HCT116 (cell line): ENCODE results near the gene CEBPA. TPM values are rescaled to one million over a fixed set of nuclear protein-coding genes. Genes with fewer than 3 reads are reported as not detected.
A peak's percentile ranks its signal among the peaks of the same experiment; 100 is the strongest.

Experiments used
- ATAC-seq: fragments of 200-7000 bp; cut with Tn5 transposase; 2 replicates; pipeline ENCODE4 v1.9.1; 2020; ENCODE audit warnings: mild to moderate bottlenecking, moderate library complexity
- BruUV-seq: library from RNA; stranded (reverse); fragments of 400-500 nt; replicated peaks from 2 replicates; lab custom pipeline; 2021; lab: Mats Ljungman, UMichigan
- CTCF ChIA-PET: fragments of 300-600 bp; sonication (Branson Sonifier 250); formaldehyde crosslinking; loops from one replicate; lab custom pipeline; 2021; ENCODE audit warnings: antibody characterized with exemption; lab: Charles Lee
- POLR2A ChIA-PET: fragments of 300-600, 350-600 bp; sonication (Branson Sonifier 250); formaldehyde crosslinking; loops from one replicate; lab custom pipeline; 2021; ENCODE audit warnings: antibody characterized with exemption; lab: Charles Lee
- RAD21 ChIA-PET, 2 experiments: fragments of 300-600 bp; sonication (Branson Sonifier 250); formaldehyde crosslinking; loops; one replicate each; lab custom pipeline; 2023; ENCODE audit warnings: low total read pairs in 2 of 2; ENCODE audit not compliant: uncharacterized antibody in 2 of 2, unreplicated experiment in 2 of 2, low non-redundant PET in 1 of 2; lab: Charles Lee
- DNase-seq: peaks from one replicate; pipeline ENCODE4 v3.0.0-alpha.2; 2010; ENCODE audit warnings: low read depth, low spot score
- H2AFZ ChIP-seq: fragments of 200-600 bp; shearing (Covaris generic), sonication (generic); 2 replicates; pipeline ENCODE4 v1.6.1; 2017; ENCODE audit warnings: low read depth, mixed run types, mixed read lengths, antibody characterized with exemption, low read length; ENCODE audit not compliant: poor library complexity, severe bottlenecking
- H3K27ac ChIP-seq: 2 replicates; pipeline ENCODE4 v1.5.1; 2012; ENCODE audit warnings: low read depth, low read length
- H3K27me3 ChIP-seq: fragments of 200-600 bp; sonication (generic); 2 replicates; pipeline ENCODE4 v1.6.1; 2016; ENCODE audit warnings: mixed run types, low read length, mixed read lengths; ENCODE audit not compliant: insufficient read depth
- H3K36me3 ChIP-seq, 2 experiments: fragments of 200-500 bp in 1 of 2; fragments of 200-600 bp in 1 of 2; sonication (Bioruptor generic) in 1 of 2; sonication (generic) in 1 of 2; 2 replicates each; pipeline versions ENCODE4 v1.5.1 to v1.6.1; 2014 to 2016; ENCODE audit warnings: low read length in 2 of 2, inconsistent platforms in 1 of 2, mixed read lengths in 1 of 2, mixed run types in 1 of 2; ENCODE audit not compliant: insufficient read depth in 2 of 2, control insufficient read depth in 1 of 2
- H3K4me1 ChIP-seq, 2 experiments: fragments of 200-600 bp in 1 of 2; sonication (generic) in 1 of 2; 2 replicates each; pipeline versions ENCODE4 v1.5.1 to v1.6.1; 2012 to 2017; ENCODE audit warnings: low read length in 2 of 2, inconsistent platforms in 1 of 2, mild to moderate bottlenecking in 1 of 2, mixed read lengths in 1 of 2, mixed run types in 1 of 2, moderate library complexity in 1 of 2; ENCODE audit not compliant: insufficient read depth in 2 of 2, control insufficient read depth in 1 of 2
- H3K4me2 ChIP-seq: fragments of 200-600 bp; sonication (generic); 2 replicates; pipeline ENCODE4 v1.6.1; 2017; ENCODE audit warnings: mixed run types, low read length, mixed read lengths
- H3K4me3 ChIP-seq, 2 experiments: fragments of 200-600 bp in 1 of 2; sonication (generic) in 1 of 2; replicated peaks in 1 of 2; 2 replicates each; pipeline ENCODE4 v1.5.1; 2011 to 2016; ENCODE audit warnings: low read length in 2 of 2, control low read depth in 1 of 2, low read depth in 1 of 2, mild to moderate bottlenecking in 1 of 2, mixed read lengths in 1 of 2, mixed run types in 1 of 2
- H3K79me2 ChIP-seq: fragments of 200-600 bp; sonication (generic); 2 replicates; pipeline ENCODE4 v1.6.1; 2017; ENCODE audit warnings: mild to moderate bottlenecking, mixed run types, low read length, moderate library complexity, mixed read lengths; ENCODE audit not compliant: insufficient read depth
- H3K9ac ChIP-seq: fragments of 200-600 bp; sonication (generic); 2 replicates; pipeline ENCODE4 v1.6.1; 2016; ENCODE audit warnings: low read length, mixed read lengths
- H3K9me2 ChIP-seq: fragments of 200-600 bp; sonication (generic), shearing (Covaris generic); 2 replicates; pipeline ENCODE4 v1.6.1; 2017; ENCODE audit warnings: mixed run types, mild to moderate bottlenecking, moderate library complexity; ENCODE audit not compliant: insufficient read depth
- H3K9me3 ChIP-seq, 2 experiments: fragments of 200-500 bp in 1 of 2; fragments of 200-600 bp in 1 of 2; sonication (Bioruptor generic) in 1 of 2; sonication (generic) in 1 of 2; 2 replicates each; pipeline ENCODE4 v1.6.1; 2014 to 2017; ENCODE audit warnings: low read length in 2 of 2, mixed read lengths in 2 of 2, inconsistent platforms in 1 of 2, low read depth in 1 of 2, mild to moderate bottlenecking in 1 of 2, mixed run types in 1 of 2, moderate library complexity in 1 of 2; ENCODE audit not compliant: control insufficient read depth in 1 of 2, insufficient read depth in 1 of 2
- H4K20me1 ChIP-seq: fragments of 200-600 bp; sonication (generic), shearing (Covaris generic); 2 replicates; pipeline ENCODE4 v1.6.1; 2017; ENCODE audit warnings: mixed run types, mild to moderate bottlenecking, moderate library complexity; ENCODE audit not compliant: insufficient read depth
- EGR1 ChIP-seq: IDR thresholded peaks from 2 replicates; pipeline ENCODE4 v1.6.1; 2012; ENCODE audit warnings: low read depth
- ELF1 ChIP-seq: IDR thresholded peaks from 2 replicates; pipeline ENCODE4 v1.6.1; 2012; ENCODE audit warnings: low read depth, borderline replicate concordance
- EZH2phosphoT487 ChIP-seq: fragments of 200-600 bp; IDR thresholded peaks from 2 replicates; pipeline ENCODE4 v1.6.1; 2018; ENCODE audit warnings: antibody characterized with exemption, borderline replicate concordance
- RAD21 ChIP-seq: IDR thresholded peaks from 2 replicates; pipeline ENCODE4 v1.6.1; 2012; ENCODE audit warnings: low read depth, mild to moderate bottlenecking
- SIN3A ChIP-seq: IDR thresholded peaks from 2 replicates; pipeline ENCODE4 v1.6.1; 2012; ENCODE audit warnings: low read depth
- SRF ChIP-seq: IDR thresholded peaks from 2 replicates; pipeline ENCODE4 v1.6.1; 2012; ENCODE audit warnings: low read depth
- intact Hi-C: fragments of 100-400 bp; cut with micrococcal nuclease; formaldehyde crosslinking; loops from 2 replicates; pipeline ENCODE4 v1.10.0; 2022
- total RNA-seq: library from RNA; stranded (reverse); gene quantifications from one replicate; pipeline ENCODE4 v1.2.1, GENCODE V29; 2021; ENCODE audit not compliant: unreplicated experiment
- TF ChIP-seq, protein P1 (sequence below), 3 experiments: fragments of 200-600 bp in 1 of 3; sonication (generic) in 1 of 3; IDR thresholded peaks in 2 of 3; conservative IDR thresholded peaks in 1 of 3; 2 replicates each; pipeline ENCODE4 v1.5.1; 2012 to 2017; ENCODE audit warnings: low read depth in 2 of 3, low read length in 2 of 3, antibody characterized with exemption in 1 of 3, borderline replicate concordance in 1 of 3, control low read depth in 1 of 3, mild to moderate bottlenecking in 1 of 3, mixed read lengths in 1 of 3, mixed run types in 1 of 3, moderate library complexity in 1 of 3; ENCODE audit not compliant: insufficient read depth in 1 of 3

CEBPA gene
- total RNA-seq, 1 experiment from 2014 or later, result 7.0 TPM

- DNase-seq (no peak), ATAC-seq (peak; percentile 80)
- H3K9ac ChIP-seq, result no peak overlapping the region
- no peaks in the 10 kb centered on the region for H3K79me2 ChIP-seq
- no peak overlapping the region for H2AFZ ChIP-seq
- H3K4me2 ChIP-seq, result no peak overlapping the region
- H3K27me3 ChIP-seq, result no peaks in the 10 kb centered on the region
- H3K4me3 ChIP-seq, result no peak overlapping the region
- H3K9me2 ChIP-seq, result no peaks in the 10 kb centered on the region
- no TSS peak for BruUV-seq
- H4K20me1 ChIP-seq, result no peaks in the 10 kb centered on the region
- no peaks in the 10 kb centered on the region for H3K36me3 ChIP-seq
- RAD21 ChIA-PET, result no interaction called here
- intact Hi-C loops, result no loop called here
- peaks cover 0 to 4% of the 10 kb centered on the region in 2 experiments; a peak in 1 of 4 replicates for H3K4me1 ChIP-seq
- H3K27ac ChIP-seq, result no peak overlapping the region
- H3K9me3 ChIP-seq, result no peaks in the 10 kb centered on the region
- POLR2A ChIA-PET, result interaction anchor here (2.1 kb wide), 1 partner anchor 62 kb away, joined by 5 read pairs; the partner anchor contains the start of gene CEBPG
- CTCF ChIA-PET, result interaction anchor here (1.0 to 1.8 kb wide), 5 partner anchors 9 to 76 kb away, joined by 3 to 12 read pairs (median 4); partner anchors contain the start of gene CEBPA
- TF ChIP-seq EGR1 (no peak), EZH2phosphoT487 (no peak), RAD21 (peak; percentile 49), ELF1 (no peak), SIN3A (no peak), SRF (no peak)
- TF ChIP-seq, protein P1, sequence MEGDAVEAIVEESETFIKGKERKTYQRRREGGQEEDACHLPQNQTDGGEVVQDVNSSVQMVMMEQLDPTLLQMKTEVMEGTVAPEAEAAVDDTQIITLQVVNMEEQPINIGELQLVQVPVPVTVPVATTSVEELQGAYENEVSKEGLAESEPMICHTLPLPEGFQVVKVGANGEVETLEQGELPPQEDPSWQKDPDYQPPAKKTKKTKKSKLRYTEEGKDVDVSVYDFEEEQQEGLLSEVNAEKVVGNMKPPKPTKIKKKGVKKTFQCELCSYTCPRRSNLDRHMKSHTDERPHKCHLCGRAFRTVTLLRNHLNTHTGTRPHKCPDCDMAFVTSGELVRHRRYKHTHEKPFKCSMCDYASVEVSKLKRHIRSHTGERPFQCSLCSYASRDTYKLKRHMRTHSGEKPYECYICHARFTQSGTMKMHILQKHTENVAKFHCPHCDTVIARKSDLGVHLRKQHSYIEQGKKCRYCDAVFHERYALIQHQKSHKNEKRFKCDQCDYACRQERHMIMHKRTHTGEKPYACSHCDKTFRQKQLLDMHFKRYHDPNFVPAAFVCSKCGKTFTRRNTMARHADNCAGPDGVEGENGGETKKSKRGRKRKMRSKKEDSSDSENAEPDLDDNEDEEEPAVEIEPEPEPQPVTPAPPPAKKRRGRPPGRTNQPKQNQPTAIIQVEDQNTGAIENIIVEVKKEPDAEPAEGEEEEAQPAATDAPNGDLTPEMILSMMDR (IDR thresholded peaks at IDR 0.05 in 2 of 3, conservative IDR thresholded peaks at IDR 0.05 in 1 of 3; ENCODE audit: borderline replicate concordance in 1 of 3, insufficient read depth in 1 of 3, low read depth in 2 of 3, low read length in 2 of 3), result peak; percentile 33 to 64 (median 56); a peak in 5 of 6 replicates
Measured at GRCh38 chr19:33311326-33311682, 9.0 kb upstream of the CEBPA start.
